GM12878 (cell line): ENCODE data around the gene WWOX. TPM values are rescaled to one million over a fixed set of nuclear protein-coding genes. Genes with fewer than 3 reads are reported as not detected.

Source experiments
- ATAC-seq: fragments of 200-7000 bp; cut with Tn5 transposase; 3 replicates; pipeline ENCODE4 v1.9.1; 2020; ENCODE audit warnings: mild to moderate bottlenecking, moderate library complexity
- BruUV-seq: library from RNA; stranded (reverse); fragments of 400-500 nt; replicated peaks from 2 replicates; lab custom pipeline; 2021; lab: Mats Ljungman, UMichigan
- CTCF ChIA-PET: fragments of 300-600 bp; sonication (Branson Sonifier 250); formaldehyde crosslinking; extraction: SDS; loops from one replicate; lab custom pipeline; 2021; ENCODE audit warnings: inconsistent platforms; lab: Yijun Ruan, JAX
- POLR2A ChIA-PET: fragments of 350-600 bp; formaldehyde crosslinking; extraction: SDS; loops from one replicate; lab custom pipeline; 2021; ENCODE audit warnings: inconsistent platforms; lab: Charles Lee
- RAD21 ChIA-PET: fragments of 300-600 bp; sonication (Branson Sonifier 250); formaldehyde crosslinking; loops from one replicate; lab custom pipeline; 2023; ENCODE audit warnings: antibody characterized with exemption; ENCODE audit not compliant: unreplicated experiment; lab: Charles Lee
- SMC1A ChIA-PET: fragments of 300-600 bp; sonication (Branson Sonifier 250); formaldehyde crosslinking; loops from one replicate; lab custom pipeline; 2023; ENCODE audit not compliant: unreplicated experiment, uncharacterized antibody; lab: Charles Lee
- DNase-seq: peaks from one replicate; pipeline ENCODE4 v3.0.0-alpha.2; 2011; ENCODE audit warnings: low read depth, low spot score
- FAIRE-seq: peaks from 3 replicates; lab custom pipeline; 2011; peaks lifted over from hg19 to GRCh38; lab: Jason Lieb, UNC
- H2AFZ ChIP-seq: 2 replicates; pipeline ENCODE4 v1.6.0; 2011; ENCODE audit warnings: low read depth, low read length, control low read depth; ENCODE audit not compliant: control insufficient read depth
- H3K27ac ChIP-seq: 2 replicates; pipeline ENCODE4 v1.5.1; 2011; ENCODE audit warnings: control low read depth; ENCODE audit not compliant: control insufficient read depth, insufficient read depth
- H3K27me3 ChIP-seq, 2 experiments: replicated peaks in 1 of 2; 2 replicates each; pipeline versions ENCODE4 v1.6.0 to v1.6.1; 2011; ENCODE audit warnings: low read length in 1 of 2; ENCODE audit not compliant: control insufficient read depth in 2 of 2, insufficient read depth in 2 of 2
- H3K36me3 ChIP-seq, 2 experiments: 2 replicates each; pipeline ENCODE4 v1.5.1; 2011; ENCODE audit warnings: low read length in 1 of 2; ENCODE audit not compliant: control insufficient read depth in 2 of 2, insufficient read depth in 2 of 2
- H3K4me1 ChIP-seq: 2 replicates; pipeline ENCODE4 v1.6.1; 2011; ENCODE audit warnings: mild to moderate bottlenecking, low read length, moderate library complexity, mixed read lengths; ENCODE audit not compliant: control insufficient read depth, insufficient read depth
- H3K4me2 ChIP-seq: 2 replicates; pipeline ENCODE4 v1.6.0; 2011; ENCODE audit warnings: control low read depth; ENCODE audit not compliant: control insufficient read depth, insufficient read depth
- H3K4me3 ChIP-seq: fragments of 200-600 bp; sonication (generic); 2 replicates; pipeline ENCODE4 v1.5.1; 2016
- H3K79me2 ChIP-seq: 2 replicates; pipeline ENCODE4 v1.6.0; 2011; ENCODE audit warnings: low read length; ENCODE audit not compliant: control insufficient read depth, insufficient read depth
- H3K9ac ChIP-seq: 2 replicates; pipeline ENCODE4 v1.8.0; 2011; ENCODE audit warnings: low read length, control low read depth, mixed read lengths; ENCODE audit not compliant: control insufficient read depth, insufficient read depth
- H3K9me3 ChIP-seq: replicated peaks from 3 replicates; pipeline ENCODE4 v1.5.1; 2011; ENCODE audit warnings: mild to moderate bottlenecking, low read length; ENCODE audit not compliant: control insufficient read depth, insufficient read depth
- H4K20me1 ChIP-seq: 2 replicates; pipeline ENCODE4 v1.6.0; 2011; ENCODE audit not compliant: control insufficient read depth, insufficient read depth
- PAX5 ChIP-seq: IDR thresholded peaks from 2 replicates; pipeline ENCODE4 v1.6.1; 2011; ENCODE audit warnings: low read depth, low read length, borderline replicate concordance
- SREBF2 ChIP-seq: IDR thresholded peaks from 2 replicates; pipeline ENCODE4 v1.6.1; 2012; ENCODE audit warnings: mild to moderate bottlenecking, low read length
- ZNF274 ChIP-seq: IDR thresholded peaks from one replicate; pipeline ENCODE4 v1.8.0; 2011; ENCODE audit not compliant: insufficient read length, insufficient read depth
- WGBS: methylation state at CpG from one replicate; pipeline ENCODE4 v1.1.6; 2016; ENCODE audit warnings: low lambda C conversion rate; ENCODE audit not compliant: insufficient replicate concordance, insufficient coverage; ENCODE audit errors: missing lambda C conversion rate; 5-methylcytosine and 5-hydroxymethylcytosine counted together
- in situ Hi-C: fragments of 300-500 bp; cut with MboI; formaldehyde crosslinking; loops from 9 replicates; pipeline ENCODE4 v1.14.3; 2018; ENCODE audit warnings: mixed read lengths
- intact Hi-C: fragments of 100-400 bp; cut with micrococcal nuclease; formaldehyde crosslinking; loops from one replicate; pipeline ENCODE4 v1.14.2; 2022; ENCODE audit not compliant: unreplicated experiment
- polyA plus RNA-seq, 11 experiments: library from polyadenylated mRNA; depleted of rRNA in 4 of 11; unstranded in 6 of 11; stranded (reverse) in 5 of 11; fragments of >200 nt; fragmentation: Nextera tagmentation in 4 of 11; fragmentation: Illumina TruSeq in 1 of 11; extraction: Ambion mirVana in 4 of 11; extraction: Trizol in 1 of 11; gene quantifications; 1 replicate in 1 of 11; 2 replicates in 10 of 11; pipeline versions ENCODE4 v1.2.1 to v1.2.3, GENCODE V29; 2011 to 2016; ENCODE audit warnings: inconsistent platforms in 2 of 11, missing spikeins in 2 of 11, low read depth in 1 of 11
- total RNA-seq, 4 experiments: library from RNA; depleted of rRNA in 3 of 4; stranded (reverse); fragments of >200 nt in 3 of 4; fragmentation: Illumina TruSeq in 1 of 4; extraction: Trizol in 1 of 4; gene quantifications; 2 replicates each; pipeline versions ENCODE4 v1.2.1 to v1.2.3, GENCODE V29; 2013 to 2021
- TF ChIP-seq, protein P1 (sequence below): fragments of 450-650 bp; conservative IDR thresholded peaks from 2 replicates; pipeline ENCODE4 v1.6.1; 2017; ENCODE audit warnings: mild to moderate bottlenecking, moderate library complexity
- TF ChIP-seq, protein P2 (sequence below): IDR thresholded peaks from 2 replicates; pipeline ENCODE4 v1.6.1; 2012; ENCODE audit warnings: low read depth, low read length, improper control_type of control experiment
- TF ChIP-seq, protein P3 (sequence below): fragments of 450-650 bp; IDR thresholded peaks from 2 replicates; pipeline ENCODE4 v1.6.1; 2017; ENCODE audit warnings: mild to moderate bottlenecking, moderate library complexity

WWOX gene
- total and polyA plus RNA-seq, 10 of the 15 experiments (the other 5 are each of a cell fraction or from before 2014, with no cell fraction given): 2.8 to 24.4 (median 17.8) TPM

DNA sequence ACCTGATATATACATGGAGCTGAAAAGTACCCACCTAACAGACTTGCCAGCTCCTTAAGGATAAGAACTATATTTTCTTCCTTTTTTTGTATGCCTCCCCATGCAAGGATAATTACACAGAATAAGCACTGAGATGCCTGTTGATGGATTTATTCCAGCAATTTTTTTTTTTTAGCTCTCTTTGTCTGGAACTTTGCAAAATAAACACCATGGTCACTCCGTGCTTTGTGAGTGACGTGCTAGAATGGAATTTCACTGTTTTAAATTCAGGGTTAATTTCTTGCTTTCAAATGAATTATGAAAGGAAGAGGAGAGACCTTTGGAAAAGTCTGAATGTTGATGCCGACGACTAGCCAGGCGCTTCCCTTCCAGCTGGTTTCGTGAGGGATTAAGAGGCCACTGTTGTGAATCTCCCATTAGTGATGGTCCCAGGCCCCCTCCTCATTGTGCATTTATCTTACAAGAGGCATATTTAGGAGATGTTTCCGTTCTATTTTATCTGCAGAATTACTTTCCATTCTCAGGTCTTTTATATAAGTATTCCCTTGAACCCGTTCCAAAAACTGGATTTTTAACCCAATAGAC, 529.1 kb downstream of the WWOX start (continued):
- TF ChIP-seq, protein P1, sequence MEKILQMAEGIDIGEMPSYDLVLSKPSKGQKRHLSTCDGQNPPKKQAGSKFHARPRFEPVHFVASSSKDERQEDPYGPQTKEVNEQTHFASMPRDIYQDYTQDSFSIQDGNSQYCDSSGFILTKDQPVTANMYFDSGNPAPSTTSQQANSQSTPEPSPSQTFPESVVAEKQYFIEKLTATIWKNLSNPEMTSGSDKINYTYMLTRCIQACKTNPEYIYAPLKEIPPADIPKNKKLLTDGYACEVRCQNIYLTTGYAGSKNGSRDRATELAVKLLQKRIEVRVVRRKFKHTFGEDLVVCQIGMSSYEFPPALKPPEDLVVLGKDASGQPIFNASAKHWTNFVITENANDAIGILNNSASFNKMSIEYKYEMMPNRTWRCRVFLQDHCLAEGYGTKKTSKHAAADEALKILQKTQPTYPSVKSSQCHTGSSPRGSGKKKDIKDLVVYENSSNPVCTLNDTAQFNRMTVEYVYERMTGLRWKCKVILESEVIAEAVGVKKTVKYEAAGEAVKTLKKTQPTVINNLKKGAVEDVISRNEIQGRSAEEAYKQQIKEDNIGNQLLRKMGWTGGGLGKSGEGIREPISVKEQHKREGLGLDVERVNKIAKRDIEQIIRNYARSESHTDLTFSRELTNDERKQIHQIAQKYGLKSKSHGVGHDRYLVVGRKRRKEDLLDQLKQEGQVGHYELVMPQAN: no peak
- TF ChIP-seq, protein P2, sequence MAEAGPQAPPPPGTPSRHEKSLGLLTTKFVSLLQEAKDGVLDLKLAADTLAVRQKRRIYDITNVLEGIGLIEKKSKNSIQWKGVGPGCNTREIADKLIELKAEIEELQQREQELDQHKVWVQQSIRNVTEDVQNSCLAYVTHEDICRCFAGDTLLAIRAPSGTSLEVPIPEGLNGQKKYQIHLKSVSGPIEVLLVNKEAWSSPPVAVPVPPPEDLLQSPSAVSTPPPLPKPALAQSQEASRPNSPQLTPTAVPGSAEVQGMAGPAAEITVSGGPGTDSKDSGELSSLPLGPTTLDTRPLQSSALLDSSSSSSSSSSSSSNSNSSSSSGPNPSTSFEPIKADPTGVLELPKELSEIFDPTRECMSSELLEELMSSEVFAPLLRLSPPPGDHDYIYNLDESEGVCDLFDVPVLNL: no peak
- no peak for TF ChIP-seq SREBF2

DNA sequence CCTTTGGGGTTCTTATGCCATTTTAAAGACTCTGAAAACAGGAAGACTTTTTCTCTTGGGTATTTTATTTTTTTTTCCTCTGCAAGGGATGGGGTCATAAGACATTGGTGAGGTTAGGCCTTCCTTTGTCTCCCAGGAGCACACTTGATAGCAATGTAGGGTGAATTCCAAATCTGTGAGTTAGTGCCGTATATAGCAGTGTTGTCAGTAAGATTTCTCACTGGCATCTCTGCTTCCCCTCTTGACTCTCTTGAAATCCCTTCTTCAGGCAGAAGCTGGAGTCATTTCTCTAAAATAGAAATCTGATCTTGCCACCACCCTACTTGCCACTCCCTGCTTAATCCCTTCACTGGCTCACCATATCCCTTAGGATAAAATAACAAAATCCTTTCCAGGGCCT, 529.7 kb downstream of the WWOX start:
- SMC1A ChIA-PET: no interaction called here
- WGBS: 28% methylated on average over 1 of the region's 1 CpG

More for the DNA sequence above, 529.7 kb downstream of the WWOX start:
- no peaks in the 10 kb centered on the region for H4K20me1 ChIP-seq
- H2AFZ ChIP-seq: no peak overlapping the region
- intact Hi-C loops (no loop called here), in situ Hi-C loops (no loop called here)
- no peak for DNase-seq
- no peaks in the 10 kb centered on the region for H3K27me3 ChIP-seq
- H3K4me2 ChIP-seq: no peak overlapping the region
- peaks cover 2% of the 10 kb centered on the region; the same call in 1 of the 3 replicates for H3K9me3 ChIP-seq
- H3K79me2 ChIP-seq: no peaks in the 10 kb centered on the region
- TF ChIP-seq ZNF274 (no peak), PAX5 (no peak)
- TF ChIP-seq, protein P3, sequence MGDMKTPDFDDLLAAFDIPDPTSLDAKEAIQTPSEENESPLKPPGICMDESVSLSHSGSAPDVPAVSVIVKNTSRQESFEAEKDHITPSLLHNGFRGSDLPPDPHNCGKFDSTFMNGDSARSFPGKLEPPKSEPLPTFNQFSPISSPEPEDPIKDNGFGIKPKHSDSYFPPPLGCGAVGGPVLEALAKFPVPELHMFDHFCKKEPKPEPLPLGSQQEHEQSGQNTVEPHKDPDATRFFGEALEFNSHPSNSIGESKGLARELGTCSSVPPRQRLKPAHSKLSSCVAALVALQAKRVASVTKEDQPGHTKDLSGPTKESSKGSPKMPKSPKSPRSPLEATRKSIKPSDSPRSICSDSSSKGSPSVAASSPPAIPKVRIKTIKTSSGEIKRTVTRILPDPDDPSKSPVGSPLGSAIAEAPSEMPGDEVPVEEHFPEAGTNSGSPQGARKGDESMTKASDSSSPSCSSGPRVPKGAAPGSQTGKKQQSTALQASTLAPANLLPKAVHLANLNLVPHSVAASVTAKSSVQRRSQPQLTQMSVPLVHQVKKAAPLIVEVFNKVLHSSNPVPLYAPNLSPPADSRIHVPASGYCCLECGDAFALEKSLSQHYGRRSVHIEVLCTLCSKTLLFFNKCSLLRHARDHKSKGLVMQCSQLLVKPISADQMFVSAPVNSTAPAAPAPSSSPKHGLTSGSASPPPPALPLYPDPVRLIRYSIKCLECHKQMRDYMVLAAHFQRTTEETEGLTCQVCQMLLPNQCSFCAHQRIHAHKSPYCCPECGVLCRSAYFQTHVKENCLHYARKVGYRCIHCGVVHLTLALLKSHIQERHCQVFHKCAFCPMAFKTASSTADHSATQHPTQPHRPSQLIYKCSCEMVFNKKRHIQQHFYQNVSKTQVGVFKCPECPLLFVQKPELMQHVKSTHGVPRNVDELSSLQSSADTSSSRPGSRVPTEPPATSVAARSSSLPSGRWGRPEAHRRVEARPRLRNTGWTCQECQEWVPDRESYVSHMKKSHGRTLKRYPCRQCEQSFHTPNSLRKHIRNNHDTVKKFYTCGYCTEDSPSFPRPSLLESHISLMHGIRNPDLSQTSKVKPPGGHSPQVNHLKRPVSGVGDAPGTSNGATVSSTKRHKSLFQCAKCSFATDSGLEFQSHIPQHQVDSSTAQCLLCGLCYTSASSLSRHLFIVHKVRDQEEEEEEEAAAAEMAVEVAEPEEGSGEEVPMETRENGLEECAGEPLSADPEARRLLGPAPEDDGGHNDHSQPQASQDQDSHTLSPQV: no peak
- no peak for ATAC-seq
- H3K4me3 ChIP-seq: no peak overlapping the region
- no peaks in the 10 kb centered on the region for H3K36me3 ChIP-seq
- FAIRE-seq: no peak
- no TSS peak for BruUV-seq
- no peak overlapping the region for H3K27ac ChIP-seq
- ChIA-PET RAD21 (no interaction called here), POLR2A (no interaction called here), CTCF (no interaction called here)
- H3K9ac ChIP-seq: no peak overlapping the region
- no peaks in the 10 kb centered on the region for H3K4me1 ChIP-seq
